ENCODE measurements around the gene ACTL6A. TPM values are rescaled to one million over a fixed set of nuclear protein-coding genes. Genes with fewer than 3 reads are reported as not detected.
A peak's percentile ranks its signal among the peaks of the same experiment; 100 is the strongest.

The ACTL6A gene
- total RNA-seq, 2 experiments from 2014 or later, result 94.2 to 95.7 TPM

GRCh38 chr3:179558742-179559364 lies 3.9 kb upstream of the ACTL6A start:
- Mint-ChIP-seq H3K27ac (no peak overlapping the region), H3K9me3 (no peaks in the 10 kb centered on the region), H3K27me3 (peaks cover 21% of the 10 kb centered on the region), H3K4me3 (no peak overlapping the region), H3K36me3 (peaks cover 2% of the 10 kb centered on the region), H3K4me1 (peaks cover 4% of the 10 kb centered on the region)
- peak; percentile 44 for DNase-seq

- Mint-ChIP-seq H3K27me3 (peaks cover 21% of the 10 kb centered on the region), H3K4me3 (no peak overlapping the region), H3K36me3 (peaks cover 6% of the 10 kb centered on the region), H3K27ac (no peak overlapping the region), H3K9me3 (no peaks in the 10 kb centered on the region), H3K4me1 (peaks cover 20% of the 10 kb centered on the region)
- DNase-seq, result no peak
Measured at GRCh38 chr3:179560791-179561190, 1.9 kb upstream of the ACTL6A start.

- Mint-ChIP-seq H3K4me1 (peaks cover 26% of the 10 kb centered on the region), H3K27ac (peak overlapping the region; percentile 96), H3K36me3 (peaks cover 8% of the 10 kb centered on the region), H3K27me3 (peaks cover 21% of the 10 kb centered on the region), H3K9me3 (no peaks in the 10 kb centered on the region), H3K4me3 (peak overlapping the region; percentile 96)
- peak; percentile 80 for DNase-seq
Measured at GRCh38 chr3:179563271-179563783, 601 bp downstream of the ACTL6A start.

- no peak for DNase-seq
- H3K4me3 Mint-ChIP-seq, result no peak overlapping the region
- peaks cover 8% of the 10 kb centered on the region for H3K27me3 Mint-ChIP-seq
- H3K4me1 Mint-ChIP-seq, result peaks cover 29% of the 10 kb centered on the region
- H3K27ac Mint-ChIP-seq, result peak overlapping the region; percentile 54
- peaks cover 11% of the 10 kb centered on the region for H3K36me3 Mint-ChIP-seq
- H3K9me3 Mint-ChIP-seq, result no peaks in the 10 kb centered on the region
Measured at GRCh38 chr3:179565496-179565895, 2.8 kb downstream of the ACTL6A start.

GRCh38 chr3:179580992-179581391 lies 18.3 kb downstream of the ACTL6A start:
- no peaks in the 10 kb centered on the region for H3K9me3 Mint-ChIP-seq
- no peak for DNase-seq
- no peaks in the 10 kb centered on the region for H3K4me1 Mint-ChIP-seq
- no peak overlapping the region for H3K27ac Mint-ChIP-seq
- peaks cover 10% of the 10 kb centered on the region for H3K36me3 Mint-ChIP-seq
- no peaks in the 10 kb centered on the region for H3K27me3 Mint-ChIP-seq
- H3K4me3 Mint-ChIP-seq, result no peak overlapping the region

- peaks cover 9% of the 10 kb centered on the region for H3K36me3 Mint-ChIP-seq
- no peaks in the 10 kb centered on the region for H3K9me3 Mint-ChIP-seq
- H3K4me3 Mint-ChIP-seq, result no peak overlapping the region
- DNase-seq, result no peak
- H3K27ac Mint-ChIP-seq, result peak overlapping the region; percentile 73
- H3K4me1 Mint-ChIP-seq, result peaks cover 11% of the 10 kb centered on the region
- no peaks in the 10 kb centered on the region for H3K27me3 Mint-ChIP-seq
Measured at GRCh38 chr3:179589143-179589542, 26.4 kb downstream of the ACTL6A start.

GRCh38 chr3:179590669-179591068 lies 27.9 kb downstream of the ACTL6A start:
- Mint-ChIP-seq H3K4me1 (peaks cover 11% of the 10 kb centered on the region), H3K27ac (peak overlapping the region; percentile 1), H3K36me3 (peaks cover 9% of the 10 kb centered on the region), H3K27me3 (no peaks in the 10 kb centered on the region), H3K4me3 (no peak overlapping the region), H3K9me3 (no peaks in the 10 kb centered on the region)
- no peak for DNase-seq

GRCh38 chr3:179591313-179591712 lies 28.6 kb downstream of the ACTL6A start:
- DNase-seq, result no peak
- Mint-ChIP-seq H3K27ac (no peak overlapping the region), H3K36me3 (peaks cover 4% of the 10 kb centered on the region), H3K27me3 (no peaks in the 10 kb centered on the region), H3K9me3 (no peaks in the 10 kb centered on the region), H3K4me1 (peaks cover 11% of the 10 kb centered on the region), H3K4me3 (no peak overlapping the region)

- Mint-ChIP-seq H3K27me3 (no peaks in the 10 kb centered on the region), H3K27ac (no peak overlapping the region), H3K9me3 (no peaks in the 10 kb centered on the region), H3K36me3 (peaks cover 15% of the 10 kb centered on the region), H3K4me3 (no peak overlapping the region), H3K4me1 (peaks cover 6% of the 10 kb centered on the region)
- no peak for DNase-seq
Measured at GRCh38 chr3:179599531-179599930, 36.8 kb downstream of the ACTL6A start.

- Mint-ChIP-seq H3K36me3 (peaks cover 22% of the 10 kb centered on the region), H3K27ac (peak overlapping the region; percentile 100), H3K27me3 (no peaks in the 10 kb centered on the region), H3K4me1 (peaks cover 25% of the 10 kb centered on the region), H3K4me3 (peak overlapping the region; percentile 99), H3K9me3 (no peaks in the 10 kb centered on the region)
- DNase-seq, result no peak
Measured at GRCh38 chr3:179603321-179603720, 40.6 kb downstream of the ACTL6A start.

GRCh38 chr3:179603831-179604230 lies 41.1 kb downstream of the ACTL6A start:
- Mint-ChIP-seq H3K4me3 (peak overlapping the region; percentile 99), H3K4me1 (peaks cover 28% of the 10 kb centered on the region), H3K9me3 (no peaks in the 10 kb centered on the region), H3K27me3 (no peaks in the 10 kb centered on the region), H3K36me3 (peaks cover 22% of the 10 kb centered on the region), H3K27ac (peak overlapping the region; percentile 100)
- no peak for DNase-seq

- peaks cover 33% of the 10 kb centered on the region for H3K4me1 Mint-ChIP-seq
- peak; percentile 89 for DNase-seq
- H3K36me3 Mint-ChIP-seq, result peaks cover 24% of the 10 kb centered on the region
- no peaks in the 10 kb centered on the region for H3K9me3 Mint-ChIP-seq
- H3K4me3 Mint-ChIP-seq, result peak within 1 kb of the TSS; percentile 99
- no peaks in the 10 kb centered on the region for H3K27me3 Mint-ChIP-seq
- H3K27ac Mint-ChIP-seq, result peak within 1 kb of the TSS; percentile 100
Measured at GRCh38 chr3:179604321-179605078, 41.8 kb downstream of the ACTL6A start, which contains the start of the genes MRPL47 and NDUFB5. Gene MRPL47 (minus strand): TSS chr3:179604638. CDS start chr3:179604624, 14 bp downstream. Gene NDUFB5 (plus strand): TSS chr3:179604794. CDS start chr3:179604816, 22 bp downstream.

GRCh38 chr3:179606534-179607085 lies 43.9 kb downstream of the ACTL6A start:
- Mint-ChIP-seq H3K4me3 (no peak overlapping the region), H3K36me3 (peaks cover 24% of the 10 kb centered on the region), H3K4me1 (peaks cover 30% of the 10 kb centered on the region), H3K27me3 (no peaks in the 10 kb centered on the region), H3K27ac (peak overlapping the region; percentile 71), H3K9me3 (no peaks in the 10 kb centered on the region)
- no peak for DNase-seq

- no peaks in the 10 kb centered on the region for H3K9me3 Mint-ChIP-seq
- H3K4me3 Mint-ChIP-seq, result peak overlapping the region; percentile 26
- H3K4me1 Mint-ChIP-seq, result peaks cover 30% of the 10 kb centered on the region
- H3K36me3 Mint-ChIP-seq, result peaks cover 20% of the 10 kb centered on the region
- peak overlapping the region; percentile 84 for H3K27ac Mint-ChIP-seq
- peak; percentile 10 for DNase-seq
- H3K27me3 Mint-ChIP-seq, result no peaks in the 10 kb centered on the region
Measured at GRCh38 chr3:179608931-179609720, 46.4 kb downstream of the ACTL6A start.
